Measurements from ENCODE around the gene SDF2.

SDF2 gene

GRCh38 chr17:28689011-28689410 lies 27.3 kb upstream of the SDF2 start:
- H3K36me3 ChIP-seq (ENCODE audit: control insufficient read depth, insufficient read depth, low read length) = peaks cover 57% of the 10 kb centered on the region
- no peaks in the 10 kb centered on the region for H3K27me3 ChIP-seq (replicated peaks; ENCODE audit: control insufficient read depth, insufficient read depth, low read length)
- TF ChIP-seq CTCF (IDR thresholded peaks at IDR 0.05; ENCODE audit: insufficient read depth, low read length, poor library complexity, severe bottlenecking) = no peak
- no peak overlapping the region for H3K4me3 ChIP-seq (replicated peaks; ENCODE audit: low read depth, low read length)
- no peak for DNase-seq (ENCODE audit: extremely low read depth, insufficient read length)

GRCh38 chr17:28688481-28688880 lies 26.8 kb upstream of the SDF2 start:
- H3K36me3 ChIP-seq (ENCODE audit: control insufficient read depth, insufficient read depth, low read length) = peaks cover 52% of the 10 kb centered on the region

GRCh38 chr17:28686296-28686695 lies 24.6 kb upstream of the SDF2 start:
- Histone ChIP-seq H3K4me3 (replicated peaks; ENCODE audit: low read depth, low read length) (no peak overlapping the region), H3K27me3 (replicated peaks; ENCODE audit: control insufficient read depth, insufficient read depth, low read length) (no peaks in the 10 kb centered on the region), H3K36me3 (ENCODE audit: control insufficient read depth, insufficient read depth, low read length) (peaks cover 69% of the 10 kb centered on the region)
- no peak for TF ChIP-seq CTCF (IDR thresholded peaks at IDR 0.05; ENCODE audit: insufficient read depth, low read length, poor library complexity, severe bottlenecking)
- no peak for DNase-seq (ENCODE audit: extremely low read depth, insufficient read length)

More at GRCh38 chr17:28688481-28688880, 26.8 kb upstream of the SDF2 start:
- DNase-seq (ENCODE audit: extremely low read depth, insufficient read length) = no peak
- no peaks in the 10 kb centered on the region for H3K27me3 ChIP-seq (replicated peaks; ENCODE audit: control insufficient read depth, insufficient read depth, low read length)
- no peak overlapping the region for H3K4me3 ChIP-seq (replicated peaks; ENCODE audit: low read depth, low read length)
- no peak for TF ChIP-seq CTCF (IDR thresholded peaks at IDR 0.05; ENCODE audit: insufficient read depth, low read length, poor library complexity, severe bottlenecking)

- Histone ChIP-seq H3K4me3 (replicated peaks; ENCODE audit: low read depth, low read length) (no peak overlapping the region), H3K27me3 (replicated peaks; ENCODE audit: control insufficient read depth, insufficient read depth, low read length) (no peaks in the 10 kb centered on the region), H3K36me3 (ENCODE audit: control insufficient read depth, insufficient read depth, low read length) (peaks cover 68% of the 10 kb centered on the region)
- no peak for DNase-seq (ENCODE audit: extremely low read depth, insufficient read length)
- no peak for TF ChIP-seq CTCF (IDR thresholded peaks at IDR 0.05; ENCODE audit: insufficient read depth, low read length, poor library complexity, severe bottlenecking)
Observed at GRCh38 chr17:28685366-28685765, 23.7 kb upstream of the SDF2 start.

GRCh38 chr17:28684963-28685362 lies 23.3 kb upstream of the SDF2 start:
- no peak for DNase-seq (ENCODE audit: extremely low read depth, insufficient read length)
- no peak for TF ChIP-seq CTCF (IDR thresholded peaks at IDR 0.05; ENCODE audit: insufficient read depth, low read length, poor library complexity, severe bottlenecking)
- H3K4me3 ChIP-seq (replicated peaks; ENCODE audit: low read depth, low read length) = no peak overlapping the region
- H3K27me3 ChIP-seq (replicated peaks; ENCODE audit: control insufficient read depth, insufficient read depth, low read length) = no peaks in the 10 kb centered on the region
- H3K36me3 ChIP-seq (ENCODE audit: control insufficient read depth, insufficient read depth, low read length) = peaks cover 65% of the 10 kb centered on the region

GRCh38 chr17:28682655-28683054 lies 20.9 kb upstream of the SDF2 start:
- TF ChIP-seq CTCF (IDR thresholded peaks at IDR 0.05; ENCODE audit: insufficient read depth, low read length, poor library complexity, severe bottlenecking) = no peak
- Histone ChIP-seq H3K36me3 (ENCODE audit: control insufficient read depth, insufficient read depth, low read length) (peaks cover 60% of the 10 kb centered on the region), H3K4me3 (replicated peaks; ENCODE audit: low read depth, low read length) (no peak overlapping the region), H3K27me3 (replicated peaks; ENCODE audit: control insufficient read depth, insufficient read depth, low read length) (no peaks in the 10 kb centered on the region)
- DNase-seq (ENCODE audit: extremely low read depth, insufficient read length) = no peak
